MM.1S (cell line): ENCODE results near the gene SPOP.

ENCODE experiments used
- DNase-seq: peaks from one replicate; pipeline ENCODE4 v3.0.0-alpha.2; 2015
- H2AFZ ChIP-seq: fragments of 300-600 bp; sonication (generic); 2 replicates; pipeline ENCODE4 v1.6.0; 2016; ENCODE audit warnings: antibody characterized with exemption, low read length
- H3F3A ChIP-seq: fragments of 300-600 bp; sonication (generic); 2 replicates; pipeline ENCODE4 v1.6.1; 2016; ENCODE audit warnings: mild to moderate bottlenecking, antibody characterized with exemption, low read length, moderate library complexity, mixed read lengths; ENCODE audit not compliant: insufficient read depth
- H3K27ac ChIP-seq: fragments of 300-600 bp; sonication (generic); 2 replicates; pipeline ENCODE4 v1.5.1; 2016; ENCODE audit warnings: mild to moderate bottlenecking, low read length
- H3K27me3 ChIP-seq: fragments of 300-600 bp; sonication (generic); replicated peaks from 2 replicates; pipeline ENCODE4 v1.6.0; 2016; ENCODE audit warnings: low read length; ENCODE audit not compliant: insufficient read depth
- H3K36me3 ChIP-seq: fragments of 300-600 bp; sonication (generic); replicated peaks from 2 replicates; pipeline ENCODE4 v1.6.1; 2016; ENCODE audit warnings: mild to moderate bottlenecking, low read length, mixed read lengths; ENCODE audit not compliant: insufficient read depth
- H3K4me1 ChIP-seq: fragments of 300-600 bp; sonication (generic); 2 replicates; pipeline ENCODE4 v1.6.1; 2016; ENCODE audit warnings: low read length, mixed read lengths
- H3K4me2 ChIP-seq: fragments of 300-600 bp; sonication (generic); 2 replicates; pipeline ENCODE4 v1.6.0; 2016; ENCODE audit warnings: low read depth, low read length
- H3K4me3 ChIP-seq: fragments of 300-600 bp; sonication (generic); 2 replicates; pipeline ENCODE4 v1.5.1; 2016; ENCODE audit warnings: low read length, mixed read lengths
- H3K79me2 ChIP-seq: fragments of 300-600 bp; sonication (generic); 2 replicates; pipeline ENCODE4 v1.6.1; 2016; ENCODE audit warnings: mixed run types, low read length, mixed read lengths
- H3K9ac ChIP-seq: fragments of 300-600 bp; sonication (generic); 2 replicates; pipeline ENCODE4 v1.6.1; 2016; ENCODE audit warnings: low read length, mixed read lengths
- H3K9me2 ChIP-seq: fragments of 300-600 bp; sonication (generic); replicated peaks from 2 replicates; pipeline ENCODE4 v1.6.1; 2016; ENCODE audit warnings: mild to moderate bottlenecking, low read length, mixed read lengths; ENCODE audit not compliant: insufficient read depth
- H3K9me3 ChIP-seq: fragments of 300-600 bp; sonication (generic); replicated peaks from 2 replicates; pipeline ENCODE4 v1.6.1; 2016; ENCODE audit warnings: mild to moderate bottlenecking, low read length, mixed read lengths; ENCODE audit not compliant: insufficient read depth
- H4K20me1 ChIP-seq: fragments of 300-600 bp; sonication (generic); 2 replicates; pipeline ENCODE4 v1.6.1; 2016; ENCODE audit warnings: mild to moderate bottlenecking, low read length, moderate library complexity, mixed read lengths; ENCODE audit not compliant: insufficient read depth
- EZH2 ChIP-seq: fragments of 300-600 bp; sonication (generic); optimal IDR thresholded peaks from 2 replicates; pipeline ENCODE3; 2017; ENCODE audit warnings: low read depth, mild to moderate bottlenecking, antibody characterized with exemption, low read length, mixed read lengths
- EZH2phosphoT487 ChIP-seq: fragments of 300-600 bp; sonication (generic); IDR thresholded peaks from 2 replicates; pipeline ENCODE4 v1.6.1; 2018; ENCODE audit warnings: antibody characterized with exemption, low read length
- TF ChIP-seq, protein P1 (sequence below): fragments of 300-600 bp; sonication (generic); IDR thresholded peaks from 2 replicates; pipeline ENCODE4 v1.5.1; 2016; ENCODE audit warnings: antibody characterized with exemption, low read length, mixed read lengths

Gene SPOP

DNA sequence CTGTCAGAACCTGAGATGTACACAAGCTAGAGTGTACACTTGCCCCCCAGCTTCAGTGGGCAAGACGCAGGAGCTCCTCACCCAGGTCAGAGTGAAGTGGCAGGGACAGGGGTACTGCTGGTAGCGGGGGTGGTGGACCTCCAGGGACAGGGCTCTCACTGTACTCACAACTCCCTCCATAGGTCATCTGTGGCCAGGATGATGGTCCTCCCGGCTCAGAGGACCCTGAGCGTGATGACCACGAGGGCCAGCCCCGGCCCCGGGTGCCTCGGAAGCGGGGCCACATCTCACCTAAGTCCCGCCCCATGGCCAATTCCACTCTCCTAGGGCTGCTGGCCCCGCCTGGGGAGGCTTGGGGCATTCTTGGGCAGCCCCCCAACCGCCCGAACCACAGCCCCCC is 99.5 kb downstream of the SPOP start:
- no peaks in the 10 kb centered on the region for H3K36me3 ChIP-seq
- H3K4me2 ChIP-seq = no peak overlapping the region
- no peak overlapping the region for H2AFZ ChIP-seq
- TF ChIP-seq, protein P1, sequence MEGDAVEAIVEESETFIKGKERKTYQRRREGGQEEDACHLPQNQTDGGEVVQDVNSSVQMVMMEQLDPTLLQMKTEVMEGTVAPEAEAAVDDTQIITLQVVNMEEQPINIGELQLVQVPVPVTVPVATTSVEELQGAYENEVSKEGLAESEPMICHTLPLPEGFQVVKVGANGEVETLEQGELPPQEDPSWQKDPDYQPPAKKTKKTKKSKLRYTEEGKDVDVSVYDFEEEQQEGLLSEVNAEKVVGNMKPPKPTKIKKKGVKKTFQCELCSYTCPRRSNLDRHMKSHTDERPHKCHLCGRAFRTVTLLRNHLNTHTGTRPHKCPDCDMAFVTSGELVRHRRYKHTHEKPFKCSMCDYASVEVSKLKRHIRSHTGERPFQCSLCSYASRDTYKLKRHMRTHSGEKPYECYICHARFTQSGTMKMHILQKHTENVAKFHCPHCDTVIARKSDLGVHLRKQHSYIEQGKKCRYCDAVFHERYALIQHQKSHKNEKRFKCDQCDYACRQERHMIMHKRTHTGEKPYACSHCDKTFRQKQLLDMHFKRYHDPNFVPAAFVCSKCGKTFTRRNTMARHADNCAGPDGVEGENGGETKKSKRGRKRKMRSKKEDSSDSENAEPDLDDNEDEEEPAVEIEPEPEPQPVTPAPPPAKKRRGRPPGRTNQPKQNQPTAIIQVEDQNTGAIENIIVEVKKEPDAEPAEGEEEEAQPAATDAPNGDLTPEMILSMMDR = no peak
- TF ChIP-seq EZH2 (no peak), EZH2phosphoT487 (no peak)
- H4K20me1 ChIP-seq = no peaks in the 10 kb centered on the region
- no peaks in the 10 kb centered on the region for H3K4me1 ChIP-seq
- H3K9me3 ChIP-seq = no peaks in the 10 kb centered on the region
- no peaks in the 10 kb centered on the region; the same call in 1 of the 2 replicates for H3F3A ChIP-seq
- H3K79me2 ChIP-seq = no peaks in the 10 kb centered on the region
- H3K9me2 ChIP-seq = no peaks in the 10 kb centered on the region
- H3K27me3 ChIP-seq = peaks cover 41% of the 10 kb centered on the region
- no peak overlapping the region for H3K9ac ChIP-seq
- H3K27ac ChIP-seq = no peak overlapping the region
- no peak for DNase-seq
- H3K4me3 ChIP-seq = no peak overlapping the region

GRCh38 chr17:49577963-49578362 is 99.9 kb downstream of the SPOP start:
- Histone ChIP-seq H3K27me3 (peaks cover 45% of the 10 kb centered on the region), H4K20me1 (no peaks in the 10 kb centered on the region), H3K36me3 (no peaks in the 10 kb centered on the region), H3K9ac (no peak overlapping the region), H3K79me2 (no peaks in the 10 kb centered on the region), H3K9me2 (no peaks in the 10 kb centered on the region), H3K4me2 (no peak overlapping the region), H3K4me1 (no peaks in the 10 kb centered on the region), H3K27ac (no peak overlapping the region), H3K4me3 (no peak overlapping the region), H2AFZ (no peak overlapping the region), H3F3A (no peaks in the 10 kb centered on the region; the same call in 1 of the 2 replicates), H3K9me3 (no peaks in the 10 kb centered on the region)
- no peak for DNase-seq
- TF ChIP-seq EZH2phosphoT487 (no peak), EZH2 (no peak)
- TF ChIP-seq, protein P1 = no peak

- Histone ChIP-seq H3K4me2 (no peak overlapping the region), H3K79me2 (no peaks in the 10 kb centered on the region), H3K9ac (no peak overlapping the region), H3K4me1 (no peaks in the 10 kb centered on the region), H3F3A (no peaks in the 10 kb centered on the region; the same call in 1 of the 2 replicates), H3K36me3 (no peaks in the 10 kb centered on the region), H3K27ac (no peak overlapping the region), H3K9me3 (no peaks in the 10 kb centered on the region), H3K9me2 (no peaks in the 10 kb centered on the region), H4K20me1 (no peaks in the 10 kb centered on the region), H3K4me3 (no peak overlapping the region), H2AFZ (no peak overlapping the region), H3K27me3 (peaks cover 49% of the 10 kb centered on the region)
- TF ChIP-seq EZH2phosphoT487 = no peak
- TF ChIP-seq, protein P1 = no peak
- TF ChIP-seq EZH2 = no peak
- DNase-seq = no peak
Measured at GRCh38 chr17:49577650-49577934, 100.3 kb downstream of the SPOP start.
